ENCODE measurements around the gene FAM110C. TPM values are rescaled to one million over a fixed set of nuclear protein-coding genes. Genes with fewer than 3 reads are reported as not detected.

FAM110C gene
- under 1 TPM in 3 of 4 donors, not detected in 1; 0.39 to 0.84 (median 0.66) TPM for total RNA-seq

DNA sequence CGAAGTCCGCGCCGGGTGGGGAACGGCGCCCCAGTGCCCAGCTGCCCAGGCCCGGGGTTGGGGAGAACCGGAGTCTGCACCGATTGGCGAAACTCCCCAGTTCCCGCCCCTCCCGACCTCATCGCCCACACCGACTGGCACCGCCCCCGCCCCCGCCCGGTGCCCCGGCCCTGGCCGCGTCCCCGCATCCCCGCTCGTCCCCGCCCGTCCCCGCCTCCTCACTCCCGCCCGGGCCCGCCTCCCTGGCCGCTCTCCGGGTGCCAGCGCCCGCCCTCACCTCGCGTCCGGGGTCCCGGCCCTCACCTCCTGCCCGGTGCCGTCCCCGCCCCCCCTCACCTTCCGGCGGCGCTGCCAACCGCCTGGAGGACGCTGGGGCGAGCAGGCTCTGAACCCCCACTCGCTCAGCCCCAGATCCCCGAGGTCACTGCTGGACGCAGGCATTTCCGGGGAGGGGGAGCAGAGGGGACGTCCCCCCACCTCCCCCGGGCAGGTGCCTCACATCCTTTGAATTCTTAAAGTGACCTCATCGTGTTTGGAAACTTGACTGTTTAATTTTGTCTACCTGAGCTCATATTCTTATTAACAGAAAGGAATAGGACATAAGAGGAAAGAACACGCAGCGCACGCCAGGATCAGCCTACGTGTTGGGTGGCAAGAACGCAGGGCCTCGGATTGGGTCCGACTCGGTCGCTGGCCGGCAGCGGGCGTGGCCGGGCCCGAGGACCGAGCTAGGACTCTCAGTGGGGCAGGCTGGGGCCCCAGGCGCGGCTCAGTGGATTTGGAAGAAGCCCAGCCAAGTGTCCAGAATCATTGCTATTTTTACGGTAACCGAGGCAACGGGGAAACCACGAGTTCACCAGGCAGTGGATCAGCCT is at the start of gene FAM110C:
FAM110C (minus strand) TSS at position 35 of the 875 bp plus-strand sequence. CDS start 120 bp downstream, outside the sequence.
- Histone ChIP-seq H3K27me3 (peaks cover 0 to 50% of the 10 kb centered on the region in 2 donors), H3K36me3 (no peaks in the 10 kb centered on the region), H3K4me3 (peak within 1 kb of the TSS in 3 of 4 donors; percentile 27 to 54 (median 43)), H3K27ac (peak within 1 kb of the TSS in 2 of 4 donors; percentile 65 to 76), H3K9me3 (no peaks in the 10 kb centered on the region), H3K4me1 (peaks cover 0 to 21% (median 8%) of the 10 kb centered on the region in 4 donors)
- TF ChIP-seq, protein P1, sequence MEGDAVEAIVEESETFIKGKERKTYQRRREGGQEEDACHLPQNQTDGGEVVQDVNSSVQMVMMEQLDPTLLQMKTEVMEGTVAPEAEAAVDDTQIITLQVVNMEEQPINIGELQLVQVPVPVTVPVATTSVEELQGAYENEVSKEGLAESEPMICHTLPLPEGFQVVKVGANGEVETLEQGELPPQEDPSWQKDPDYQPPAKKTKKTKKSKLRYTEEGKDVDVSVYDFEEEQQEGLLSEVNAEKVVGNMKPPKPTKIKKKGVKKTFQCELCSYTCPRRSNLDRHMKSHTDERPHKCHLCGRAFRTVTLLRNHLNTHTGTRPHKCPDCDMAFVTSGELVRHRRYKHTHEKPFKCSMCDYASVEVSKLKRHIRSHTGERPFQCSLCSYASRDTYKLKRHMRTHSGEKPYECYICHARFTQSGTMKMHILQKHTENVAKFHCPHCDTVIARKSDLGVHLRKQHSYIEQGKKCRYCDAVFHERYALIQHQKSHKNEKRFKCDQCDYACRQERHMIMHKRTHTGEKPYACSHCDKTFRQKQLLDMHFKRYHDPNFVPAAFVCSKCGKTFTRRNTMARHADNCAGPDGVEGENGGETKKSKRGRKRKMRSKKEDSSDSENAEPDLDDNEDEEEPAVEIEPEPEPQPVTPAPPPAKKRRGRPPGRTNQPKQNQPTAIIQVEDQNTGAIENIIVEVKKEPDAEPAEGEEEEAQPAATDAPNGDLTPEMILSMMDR (IDR thresholded peaks at IDR 0.05): no peak
- TF ChIP-seq EP300 (IDR thresholded peaks at IDR 0.05) (no peak), POLR2A (IDR thresholded peaks at IDR 0.05) (no peak)
- no peak for DNase-seq (ENCODE audit: low spot score in 2 of 2)
- WGBS, 2 donors: 2% methylated on average over 30 to 39 of the region's 75 CpGs

GRCh38 chr2:92326-92725 is 46.0 kb upstream of the FAM110C start:
- Histone ChIP-seq H3K4me3 (no peak overlapping the region), H3K27me3 (no peaks in the 10 kb centered on the region), H3K9me3 (peaks cover 0 to 6% (median 0%) of the 10 kb centered on the region in 4 donors), H3K36me3 (no peaks in the 10 kb centered on the region), H3K27ac (no peak overlapping the region), H3K4me1 (no peaks in the 10 kb centered on the region)
- TF ChIP-seq, protein P1 (IDR thresholded peaks at IDR 0.05): no peak
- no peak for TF ChIP-seq EP300 (IDR thresholded peaks at IDR 0.05)
- TF ChIP-seq POLR2A (IDR thresholded peaks at IDR 0.05): no peak
- DNase-seq (ENCODE audit: low spot score in 2 of 2): no peak
- WGBS, 2 donors: 78 to 91% methylated on average over 3 of the region's 3 CpGs

GRCh38 chr2:90645-91312 is 44.5 kb upstream of the FAM110C start:
- peaks cover 0 to 6% (median 0%) of the 10 kb centered on the region in 4 donors for H3K9me3 ChIP-seq
- H3K27me3 ChIP-seq: no peaks in the 10 kb centered on the region
- no peak for DNase-seq (ENCODE audit: low spot score in 2 of 2)
- WGBS, 2 donors: 91% methylated on average over 13 to 24 of the region's 25 CpGs
- no peaks in the 10 kb centered on the region for H3K36me3 ChIP-seq
- H3K27ac ChIP-seq: no peak overlapping the region
- H3K4me3 ChIP-seq: no peak overlapping the region
- no peak for TF ChIP-seq POLR2A (IDR thresholded peaks at IDR 0.05)
- TF ChIP-seq EP300 (IDR thresholded peaks at IDR 0.05): no peak
- TF ChIP-seq, protein P1 (IDR thresholded peaks at IDR 0.05): no peak
- H3K4me1 ChIP-seq: no peaks in the 10 kb centered on the region

- Histone ChIP-seq H3K36me3 (no peaks in the 10 kb centered on the region), H3K4me3 (no peak overlapping the region), H3K4me1 (no peaks in the 10 kb centered on the region), H3K27me3 (no peaks in the 10 kb centered on the region), H3K9me3 (no peaks in the 10 kb centered on the region), H3K27ac (no peak overlapping the region)
- TF ChIP-seq, protein P1 (IDR thresholded peaks at IDR 0.05): no peak
- TF ChIP-seq EP300 (IDR thresholded peaks at IDR 0.05) (no peak), POLR2A (IDR thresholded peaks at IDR 0.05) (no peak)
- 78 to 83% methylated on average over 4 of the region's 4 CpGs for WGBS, 2 donors
- no peak for DNase-seq (ENCODE audit: low spot score in 2 of 2)
Measured at GRCh38 chr2:85761-86160, 39.5 kb upstream of the FAM110C start.

DNA sequence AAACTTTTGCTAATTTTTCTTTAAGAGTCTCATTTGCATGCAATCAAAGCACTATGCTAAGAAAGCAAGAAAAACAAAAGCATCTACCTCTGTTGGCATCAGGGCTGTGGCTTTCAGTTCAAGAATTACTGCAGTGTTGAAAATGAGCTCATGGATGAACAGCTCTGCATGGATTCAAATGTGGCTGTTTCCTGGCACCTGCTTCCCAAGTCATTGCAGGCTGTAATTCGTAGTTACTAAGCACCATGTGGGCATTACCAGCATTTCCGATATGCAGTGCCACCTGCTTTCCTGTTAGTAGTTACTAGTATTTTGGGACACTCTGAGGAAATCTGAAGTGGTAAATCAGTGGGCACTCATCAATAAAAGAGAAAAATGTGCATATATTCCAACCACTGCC is 37.8 kb upstream of the FAM110C start:
- TF ChIP-seq POLR2A (IDR thresholded peaks at IDR 0.05): no peak
- TF ChIP-seq, protein P1 (IDR thresholded peaks at IDR 0.05): no peak
- no peak for TF ChIP-seq EP300 (IDR thresholded peaks at IDR 0.05)
- 68 to 93% methylated on average over 2 of the region's 2 CpGs for WGBS, 2 donors
- Histone ChIP-seq H3K27me3 (no peaks in the 10 kb centered on the region), H3K9me3 (no peaks in the 10 kb centered on the region), H3K4me1 (no peaks in the 10 kb centered on the region), H3K4me3 (no peak overlapping the region), H3K27ac (no peak overlapping the region), H3K36me3 (no peaks in the 10 kb centered on the region)
- no peak for DNase-seq (ENCODE audit: low spot score in 2 of 2)
